ENCODE data around the gene NHERF1.

The NHERF1 gene

GRCh38 chr17:74748529-74749278 lies at the start of gene NHERF1:
Gene NHERF1, plus strand, starts transcription at chr17:74748628. Its CDS starts 219 bp downstream, at chr17:74748847.
- DNase-seq, result peak; percentile 80

- DNase-seq, result no peak
Measured at GRCh38 chr17:74699236-74699635, 49.2 kb upstream of the NHERF1 start.

- DNase-seq, result no peak
Measured at GRCh38 chr17:74702116-74702871, 46.1 kb upstream of the NHERF1 start.

GRCh38 chr17:74703311-74703710 lies 45.1 kb upstream of the NHERF1 start:
- no peak for DNase-seq

- DNase-seq, result no peak
Measured at GRCh38 chr17:74704544-74704943, 43.9 kb upstream of the NHERF1 start.

- DNase-seq, result no peak
Measured at GRCh38 chr17:74711058-74711824, 37.2 kb upstream of the NHERF1 start.

GRCh38 chr17:74712301-74712700 lies 36.1 kb upstream of the NHERF1 start:
- DNase-seq, result no peak

GRCh38 chr17:74712756-74713155 lies 35.7 kb upstream of the NHERF1 start, which contains the start of gene CD300LF:
Gene CD300LF, minus strand, starts transcription at chr17:74712923. Its CDS starts 57 bp downstream, at chr17:74712866.
- DNase-seq, result no peak

- no peak for DNase-seq
Measured at GRCh38 chr17:74713171-74713755, 35.2 kb upstream of the NHERF1 start.

GRCh38 chr17:74715144-74715543 lies 33.3 kb upstream of the NHERF1 start:
- no peak for DNase-seq

GRCh38 chr17:74720506-74720905 lies 27.9 kb upstream of the NHERF1 start:
- DNase-seq, result no peak

GRCh38 chr17:74722782-74723181 lies 25.6 kb upstream of the NHERF1 start:
- no peak for DNase-seq

- DNase-seq, result no peak
Measured at GRCh38 chr17:74723891-74724290, 24.5 kb upstream of the NHERF1 start.

- no peak for DNase-seq
Measured at GRCh38 chr17:74725111-74725510, 23.3 kb upstream of the NHERF1 start.

- no peak for DNase-seq
Measured at GRCh38 chr17:74728033-74728701, 20.3 kb upstream of the NHERF1 start.

GRCh38 chr17:74728702-74729075 lies 19.7 kb upstream of the NHERF1 start:
- no peak for DNase-seq

- no peak for DNase-seq
Measured at GRCh38 chr17:74729368-74729767, 19.1 kb upstream of the NHERF1 start.

GRCh38 chr17:74729866-74730265 lies 18.6 kb upstream of the NHERF1 start:
- DNase-seq, result no peak

GRCh38 chr17:74730491-74731346 lies 17.7 kb upstream of the NHERF1 start:
- DNase-seq, result no peak

GRCh38 chr17:74731347-74731605 lies 17.2 kb upstream of the NHERF1 start:
- no peak for DNase-seq

GRCh38 chr17:74732042-74732867 lies 16.2 kb upstream of the NHERF1 start:
- no peak for DNase-seq
